ENCODE results near the gene AFF3. TPM values are rescaled to one million over a fixed set of nuclear protein-coding genes. Genes with fewer than 3 reads are reported as not detected.
A peak's percentile ranks its signal among the peaks of the same experiment; 100 is the strongest.

The AFF3 gene
- total RNA-seq, 1 donor from 2014 or later = 8.0 TPM

- DNase-seq = no peak
- TF ChIP-seq CTCF (IDR thresholded peaks at IDR 0.05; ENCODE audit: borderline replicate concordance) = no peak
- H3K4me3 ChIP-seq = no peak overlapping the region
- peaks cover 14% of the 10 kb centered on the region for H3K4me1 ChIP-seq
- intact Hi-C loops (cut with micrococcal nuclease) = loop anchor here (10.0 kb wide), 1 partner anchor 66 kb away; no protein-coding TSS in a partner anchor
- no peaks in the 10 kb centered on the region for H3K27me3 ChIP-seq (ENCODE audit: low read depth)
- H3K9me3 ChIP-seq (replicated peaks) = no peaks in the 10 kb centered on the region
- no peak overlapping the region for H3K27ac ChIP-seq (replicated peaks)
- no peaks in the 10 kb centered on the region for H3K36me3 ChIP-seq
These were observed 36.5 kb upstream of the AFF3 start for GRCh38 chr2:100178864-100179263.

GRCh38 chr2:100178085-100178788 lies 35.8 kb upstream of the AFF3 start:
- H3K36me3 ChIP-seq = no peaks in the 10 kb centered on the region
- intact Hi-C loops (cut with micrococcal nuclease) = loop anchor here (10.0 kb wide), 1 partner anchor 67 kb away; no protein-coding TSS in a partner anchor
- H3K27ac ChIP-seq (replicated peaks) = no peak overlapping the region
- H3K4me1 ChIP-seq = peaks cover 7% of the 10 kb centered on the region
- H3K4me3 ChIP-seq = no peak overlapping the region
- DNase-seq = no peak
- no peaks in the 10 kb centered on the region for H3K9me3 ChIP-seq (replicated peaks)
- peak; percentile 52 for TF ChIP-seq CTCF (IDR thresholded peaks at IDR 0.05; ENCODE audit: borderline replicate concordance)
- no peaks in the 10 kb centered on the region for H3K27me3 ChIP-seq (ENCODE audit: low read depth)

- Histone ChIP-seq H3K27me3 (ENCODE audit: low read depth) (no peaks in the 10 kb centered on the region), H3K36me3 (no peaks in the 10 kb centered on the region), H3K27ac (replicated peaks) (no peak overlapping the region), H3K9me3 (replicated peaks) (no peaks in the 10 kb centered on the region), H3K4me1 (no peaks in the 10 kb centered on the region), H3K4me3 (no peak overlapping the region)
- intact Hi-C loops (cut with micrococcal nuclease) = loop anchor here (10.0 kb wide), 1 partner anchor 68 kb away; no protein-coding TSS in a partner anchor
- no peak for TF ChIP-seq CTCF (IDR thresholded peaks at IDR 0.05; ENCODE audit: borderline replicate concordance)
- DNase-seq = no peak
These were observed 34.5 kb upstream of the AFF3 start for GRCh38 chr2:100176925-100177324.

GRCh38 chr2:100174026-100174431 lies 31.6 kb upstream of the AFF3 start:
- H3K9me3 ChIP-seq (replicated peaks) = no peaks in the 10 kb centered on the region
- intact Hi-C loops (cut with micrococcal nuclease) = loop anchor here (10.0 kb wide), 1 partner anchor 71 kb away; no protein-coding TSS in a partner anchor
- TF ChIP-seq CTCF (IDR thresholded peaks at IDR 0.05; ENCODE audit: borderline replicate concordance) = no peak
- no peak overlapping the region for H3K4me3 ChIP-seq
- no peaks in the 10 kb centered on the region for H3K36me3 ChIP-seq
- no peak for DNase-seq
- no peak overlapping the region for H3K27ac ChIP-seq (replicated peaks)
- no peaks in the 10 kb centered on the region for H3K4me1 ChIP-seq
- H3K27me3 ChIP-seq (ENCODE audit: low read depth) = no peaks in the 10 kb centered on the region

GRCh38 chr2:100166701-100167100 lies 24.3 kb upstream of the AFF3 start:
- no peaks in the 10 kb centered on the region for H3K36me3 ChIP-seq
- no peaks in the 10 kb centered on the region for H3K27me3 ChIP-seq (ENCODE audit: low read depth)
- no peaks in the 10 kb centered on the region for H3K4me1 ChIP-seq
- no peak for DNase-seq
- no peak overlapping the region for H3K4me3 ChIP-seq
- intact Hi-C loops (cut with micrococcal nuclease) = no loop called here
- no peak overlapping the region for H3K27ac ChIP-seq (replicated peaks)
- TF ChIP-seq CTCF (IDR thresholded peaks at IDR 0.05; ENCODE audit: borderline replicate concordance) = no peak
- H3K9me3 ChIP-seq (replicated peaks) = peaks cover 12% of the 10 kb centered on the region

Data from left ventricle myocardium inferior (tissue), 1 donor.